Activated CD4-positive, alpha-beta T cell treated with anti-CD3 and anti-CD28 coated beads, Interleukin-2, amount 10 ng/mL, durations not matched to agents 7 days and 5 days (primary cell): ENCODE measurements around the gene PTPRM. TPM values are rescaled to one million over a fixed set of nuclear protein-coding genes. Genes with fewer than 3 reads are reported as not detected.
"Not testable (repeated sequence)": the region's sequence is repeated elsewhere in the genome, so short reads cannot be mapped to it uniquely, and the experiment has no call there.

Source experiments
- CTCF ChIA-PET: fragments of 350-600 bp; sonication (Branson Sonifier 250); formaldehyde crosslinking; loops from one replicate; lab custom pipeline; 2021; ENCODE audit warnings: antibody characterized with exemption; lab: Charles Lee
- POLR2A ChIA-PET: fragments of 350-600 bp; sonication (Branson Sonifier 250); formaldehyde crosslinking; loops from one replicate; lab custom pipeline; 2021; ENCODE audit warnings: antibody characterized with exemption; lab: Charles Lee
- DNase-seq: peaks from one replicate; pipeline ENCODE4 v3.0.0-alpha.2; 2020
- H3K27ac Mint-ChIP-seq: one replicate; pipeline ENCODE4 v1.8.0; 2021; ENCODE audit warnings: mild to moderate bottlenecking, moderate library complexity, mixed read lengths
- H3K27me3 Mint-ChIP-seq: one replicate; pipeline ENCODE4 v1.8.0; 2021; ENCODE audit warnings: mixed read lengths
- H3K36me3 Mint-ChIP-seq: one replicate; pipeline ENCODE4 v1.8.0; 2021; ENCODE audit warnings: low read depth, mixed read lengths
- H3K4me1 Mint-ChIP-seq: one replicate; pipeline ENCODE4 v1.8.0; 2021; ENCODE audit warnings: mixed read lengths
- H3K4me3 Mint-ChIP-seq: one replicate; pipeline ENCODE4 v1.8.0; 2021; ENCODE audit warnings: mild to moderate bottlenecking, moderate library complexity, mixed read lengths
- H3K9me3 Mint-ChIP-seq: one replicate; pipeline ENCODE4 v1.8.0; 2021; ENCODE audit warnings: mixed read lengths
- total RNA-seq, 2 experiments: library from RNA; stranded (reverse); gene quantifications; one replicate each; pipeline ENCODE4 v1.2.3, GENCODE V29; 2021

Gene PTPRM
- total RNA-seq, 2 experiments from 2014 or later, result 5.1 to 10.5 TPM

GRCh38 chr18:8045884-8046281 is 478.8 kb downstream of the PTPRM start:
- Mint-ChIP-seq H3K27ac (no peak overlapping the region), H3K4me3 (no peak overlapping the region), H3K9me3 (no peaks in the 10 kb centered on the region), H3K27me3 (no peaks in the 10 kb centered on the region), H3K4me1 (peaks cover 14% of the 10 kb centered on the region), H3K36me3 (no peaks in the 10 kb centered on the region)
- DNase-seq, result no peak
- POLR2A ChIA-PET, result no interaction called here
- CTCF ChIA-PET, result no interaction called here

GRCh38 chr18:8046441-8046840 is 479.3 kb downstream of the PTPRM start:
- H3K4me1 Mint-ChIP-seq, result peaks cover 15% of the 10 kb centered on the region
- no peak overlapping the region for H3K27ac Mint-ChIP-seq
- H3K27me3 Mint-ChIP-seq, result no peaks in the 10 kb centered on the region
- ChIA-PET CTCF (no interaction called here), POLR2A (no interaction called here)
- DNase-seq, result no peak
- H3K9me3 Mint-ChIP-seq, result no peaks in the 10 kb centered on the region
- no peak overlapping the region for H3K4me3 Mint-ChIP-seq
- no peaks in the 10 kb centered on the region for H3K36me3 Mint-ChIP-seq

- POLR2A ChIA-PET, result no interaction called here
- H3K9me3 Mint-ChIP-seq, result no peaks in the 10 kb centered on the region
- H3K27me3 Mint-ChIP-seq, result no peaks in the 10 kb centered on the region
- CTCF ChIA-PET, result no interaction called here
- no peaks in the 10 kb centered on the region for H3K36me3 Mint-ChIP-seq
- peaks cover 17% of the 10 kb centered on the region for H3K4me1 Mint-ChIP-seq
- DNase-seq, result no peak
- no peak overlapping the region for H3K27ac Mint-ChIP-seq
- H3K4me3 Mint-ChIP-seq, result no peak overlapping the region
These were observed 482.0 kb downstream of the PTPRM start for GRCh38 chr18:8049147-8049546.

GRCh38 chr18:8050616-8051329 is 483.7 kb downstream of the PTPRM start:
- no peak overlapping the region for H3K4me3 Mint-ChIP-seq
- no peak overlapping the region for H3K27ac Mint-ChIP-seq

GRCh38 chr18:8051453-8051852 is 484.3 kb downstream of the PTPRM start:
- Mint-ChIP-seq H3K4me1 (peaks cover 10% of the 10 kb centered on the region), H3K4me3 (no peak overlapping the region), H3K27ac (peak overlapping the region; percentile 66), H3K36me3 (no peaks in the 10 kb centered on the region), H3K27me3 (peaks cover 2% of the 10 kb centered on the region), H3K9me3 (no peaks in the 10 kb centered on the region)
- no peak for DNase-seq
- ChIA-PET POLR2A (interaction anchor here (0.6 kb wide), 1 partner anchor 319 kb away, joined by 3 read pairs; no protein-coding TSS in a partner anchor), CTCF (no interaction called here)

More at GRCh38 chr18:8050616-8051329, 483.7 kb downstream of the PTPRM start:
- Mint-ChIP-seq H3K4me1 (peaks cover 13% of the 10 kb centered on the region), H3K36me3 (no peaks in the 10 kb centered on the region), H3K9me3 (no peaks in the 10 kb centered on the region), H3K27me3 (peaks cover 2% of the 10 kb centered on the region)
- no peak for DNase-seq
- POLR2A ChIA-PET, result no interaction called here
- CTCF ChIA-PET, result no interaction called here

GRCh38 chr18:8052237-8052701 is 485.2 kb downstream of the PTPRM start:
- CTCF ChIA-PET, result no interaction called here
- H3K9me3 Mint-ChIP-seq, result no peaks in the 10 kb centered on the region
- H3K27ac Mint-ChIP-seq, result no peak overlapping the region
- POLR2A ChIA-PET, result no interaction called here
- H3K27me3 Mint-ChIP-seq, result peaks cover 2% of the 10 kb centered on the region
- no peaks in the 10 kb centered on the region for H3K36me3 Mint-ChIP-seq
- DNase-seq, result no peak
- no peak overlapping the region for H3K4me3 Mint-ChIP-seq
- peaks cover 10% of the 10 kb centered on the region for H3K4me1 Mint-ChIP-seq

GRCh38 chr18:8056723-8057122 is 489.6 kb downstream of the PTPRM start:
- ChIA-PET POLR2A (no interaction called here), CTCF (no interaction called here)
- Mint-ChIP-seq H3K27ac (no peak overlapping the region), H3K36me3 (no peaks in the 10 kb centered on the region), H3K4me3 (no peak overlapping the region), H3K4me1 (no peaks in the 10 kb centered on the region), H3K27me3 (peaks cover 2% of the 10 kb centered on the region), H3K9me3 (no peaks in the 10 kb centered on the region)
- no peak for DNase-seq

- POLR2A ChIA-PET, H3K36me3 Mint-ChIP-seq, H3K9me3 Mint-ChIP-seq, H3K27me3 Mint-ChIP-seq, DNase-seq, H3K4me1 Mint-ChIP-seq: not testable (repeated sequence)
- H3K27ac Mint-ChIP-seq, result peak overlapping the region; percentile 74
- CTCF ChIA-PET, result interaction anchor here (0.6 kb wide), 1 partner anchor 1796 kb away, joined by 3 read pairs; no protein-coding TSS in a partner anchor
- peak overlapping the region; percentile 54 for H3K4me3 Mint-ChIP-seq
These were observed 496.0 kb downstream of the PTPRM start for GRCh38 chr18:8063152-8063551.

GRCh38 chr18:8063733-8064132 is 496.6 kb downstream of the PTPRM start:
- peaks cover 3% of the 10 kb centered on the region for H3K9me3 Mint-ChIP-seq
- H3K4me1 Mint-ChIP-seq, result peaks cover 1% of the 10 kb centered on the region
- H3K4me3 Mint-ChIP-seq, result no peak overlapping the region
- H3K27me3 Mint-ChIP-seq, result no peaks in the 10 kb centered on the region
- no peak for DNase-seq
- ChIA-PET CTCF (no interaction called here), POLR2A (no interaction called here)
- H3K36me3 Mint-ChIP-seq, result no peaks in the 10 kb centered on the region
- H3K27ac Mint-ChIP-seq, result no peak overlapping the region

GRCh38 chr18:8065284-8065683 is 498.2 kb downstream of the PTPRM start:
- CTCF ChIA-PET, result no interaction called here
- no peak for DNase-seq
- Mint-ChIP-seq H3K4me1 (peaks cover 1% of the 10 kb centered on the region), H3K27ac (no peak overlapping the region), H3K9me3 (peaks cover 3% of the 10 kb centered on the region), H3K36me3 (no peaks in the 10 kb centered on the region), H3K4me3 (no peak overlapping the region), H3K27me3 (no peaks in the 10 kb centered on the region)
- POLR2A ChIA-PET, result no interaction called here

- no peaks in the 10 kb centered on the region for H3K27me3 Mint-ChIP-seq
- no peak overlapping the region for H3K4me3 Mint-ChIP-seq
- DNase-seq, result no peak
- H3K4me1 Mint-ChIP-seq, result peaks cover 1% of the 10 kb centered on the region
- ChIA-PET POLR2A (no interaction called here), CTCF (no interaction called here)
- peaks cover 3% of the 10 kb centered on the region for H3K9me3 Mint-ChIP-seq
- H3K36me3 Mint-ChIP-seq, result no peaks in the 10 kb centered on the region
- no peak overlapping the region for H3K27ac Mint-ChIP-seq
These were observed 498.7 kb downstream of the PTPRM start for GRCh38 chr18:8065773-8066172.

GRCh38 chr18:8069708-8070107 is 502.6 kb downstream of the PTPRM start:
- Mint-ChIP-seq H3K9me3 (no peaks in the 10 kb centered on the region), H3K4me1 (no peaks in the 10 kb centered on the region), H3K27ac (no peak overlapping the region), H3K36me3 (no peaks in the 10 kb centered on the region), H3K4me3 (no peak overlapping the region), H3K27me3 (no peaks in the 10 kb centered on the region)
- DNase-seq, result no peak
- ChIA-PET CTCF (no interaction called here), POLR2A (no interaction called here)

GRCh38 chr18:8073167-8073566 is 506.1 kb downstream of the PTPRM start:
- H3K4me1 Mint-ChIP-seq, result no peaks in the 10 kb centered on the region
- H3K36me3 Mint-ChIP-seq, result no peaks in the 10 kb centered on the region
- no peaks in the 10 kb centered on the region for H3K27me3 Mint-ChIP-seq
- no peak overlapping the region for H3K27ac Mint-ChIP-seq
- H3K9me3 Mint-ChIP-seq, result no peaks in the 10 kb centered on the region
- ChIA-PET POLR2A (no interaction called here), CTCF (no interaction called here)
- no peak for DNase-seq
- H3K4me3 Mint-ChIP-seq, result no peak overlapping the region

- H3K9me3 Mint-ChIP-seq, result no peaks in the 10 kb centered on the region
- CTCF ChIA-PET, result no interaction called here
- no peaks in the 10 kb centered on the region for H3K36me3 Mint-ChIP-seq
- no peaks in the 10 kb centered on the region for H3K4me1 Mint-ChIP-seq
- H3K4me3 Mint-ChIP-seq, result no peak overlapping the region
- DNase-seq, result no peak
- H3K27ac Mint-ChIP-seq, result no peak overlapping the region
- POLR2A ChIA-PET, result no interaction called here
- no peaks in the 10 kb centered on the region for H3K27me3 Mint-ChIP-seq
These were observed 513.0 kb downstream of the PTPRM start for GRCh38 chr18:8080092-8080491.
